ENCODE measurements around the gene TEX44.

DNA sequence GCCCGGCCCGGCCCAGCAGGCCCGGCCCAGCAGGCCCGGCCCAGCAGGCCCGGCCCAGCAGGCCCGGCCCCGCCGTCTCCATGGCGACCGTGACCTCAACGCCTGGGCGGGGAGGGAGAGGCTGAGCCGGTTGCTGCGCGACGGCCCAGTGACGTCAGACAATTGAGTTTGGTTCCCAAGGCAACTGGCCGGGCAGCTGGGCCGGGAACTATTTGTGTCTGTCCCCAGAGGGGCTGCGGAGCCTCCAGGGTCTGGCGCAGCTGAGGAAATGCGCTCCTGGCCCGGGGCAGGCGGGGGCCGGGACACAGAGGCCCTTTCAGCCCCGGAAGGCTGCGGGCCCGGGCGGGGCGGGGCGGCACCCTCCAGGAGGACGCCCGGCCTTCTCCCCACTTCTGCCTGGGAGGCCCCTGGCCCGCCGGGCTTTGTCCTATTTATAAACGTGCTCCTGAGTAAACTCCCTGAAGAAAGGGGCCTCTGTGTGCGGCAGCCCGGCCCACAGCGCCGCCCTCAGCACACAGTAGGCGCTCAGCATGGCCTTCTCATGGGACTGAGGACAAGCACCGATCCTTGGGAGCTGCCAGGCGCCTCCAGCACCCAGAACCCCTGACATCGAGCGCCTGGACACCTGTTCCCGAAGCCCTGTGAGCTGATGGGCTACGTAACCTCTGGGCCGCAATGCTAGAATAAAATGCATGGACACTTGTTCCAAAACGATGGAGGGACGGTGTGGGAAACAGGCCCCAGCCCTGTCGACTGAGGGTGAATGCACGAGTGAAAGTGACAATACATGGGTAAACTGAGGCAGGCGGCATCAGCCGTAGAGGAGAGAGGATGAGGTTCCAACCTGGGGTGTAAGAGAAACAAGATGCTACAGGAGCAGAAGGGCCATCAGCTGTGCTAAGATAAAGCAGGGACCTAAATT is 12.3 kb downstream of the TEX44 start:
- TF ChIP-seq, protein P1, sequence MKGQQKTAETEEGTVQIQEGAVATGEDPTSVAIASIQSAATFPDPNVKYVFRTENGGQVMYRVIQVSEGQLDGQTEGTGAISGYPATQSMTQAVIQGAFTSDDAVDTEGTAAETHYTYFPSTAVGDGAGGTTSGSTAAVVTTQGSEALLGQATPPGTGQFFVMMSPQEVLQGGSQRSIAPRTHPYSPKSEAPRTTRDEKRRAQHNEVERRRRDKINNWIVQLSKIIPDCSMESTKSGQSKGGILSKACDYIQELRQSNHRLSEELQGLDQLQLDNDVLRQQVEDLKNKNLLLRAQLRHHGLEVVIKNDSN (IDR thresholded peaks at IDR 0.05), result no peak
- TF ChIP-seq, protein P2, sequence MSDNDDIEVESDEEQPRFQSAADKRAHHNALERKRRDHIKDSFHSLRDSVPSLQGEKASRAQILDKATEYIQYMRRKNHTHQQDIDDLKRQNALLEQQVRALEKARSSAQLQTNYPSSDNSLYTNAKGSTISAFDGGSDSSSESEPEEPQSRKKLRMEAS (IDR thresholded peaks at IDR 0.05), result no peak
- TF ChIP-seq ZBTB7A (IDR thresholded peaks at IDR 0.05; ENCODE audit: low read depth), result peak; percentile 63; the same call in 1 of the 2 replicates
- TF ChIP-seq CREB1 (IDR thresholded peaks at IDR 0.05; ENCODE audit: low read depth), result peak; percentile 60; the same call in 1 of the 2 replicates
- no peak for TF ChIP-seq CEBPB (IDR thresholded peaks at IDR 0.05)
- TF ChIP-seq RAD21 (IDR thresholded peaks at IDR 0.05; ENCODE audit: low read depth), result no peak
- 0 out of 2 replicates have a peak, but pooled peaks have one; percentile 4 for TF ChIP-seq EP300 (IDR thresholded peaks at IDR 0.05; ENCODE audit: borderline replicate concordance)
- no peak for TF ChIP-seq NFIC (IDR thresholded peaks at IDR 0.05)
- no peak for TF ChIP-seq YY1 (IDR thresholded peaks at IDR 0.05; ENCODE audit: low read depth)
